ENCODE results near the gene MVB12B.

MVB12B gene

DNA sequence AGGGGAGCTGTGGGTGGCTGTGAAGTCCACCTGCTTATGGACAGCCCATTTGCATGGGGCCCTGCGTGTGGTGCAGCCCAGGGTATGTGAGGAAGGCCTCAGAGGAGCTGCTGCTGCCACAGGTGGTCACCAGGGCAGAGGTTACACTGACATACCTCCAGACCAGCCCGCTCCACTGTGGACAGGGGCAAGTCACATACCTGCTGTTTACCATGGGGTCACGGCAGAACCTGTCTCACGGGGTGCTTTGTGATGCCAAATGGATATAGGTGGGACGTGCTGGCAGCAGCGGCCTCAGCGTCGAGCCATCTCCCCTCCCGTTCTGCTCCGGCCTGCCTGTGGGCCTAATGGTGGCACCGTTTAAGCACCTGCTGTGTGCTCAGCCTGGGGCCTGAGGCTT is 159.6 kb downstream of the MVB12B start:
- no peak for DNase-seq (ENCODE audit: low read depth in 3 of 3, low spot score in 1 of 3)

DNA sequence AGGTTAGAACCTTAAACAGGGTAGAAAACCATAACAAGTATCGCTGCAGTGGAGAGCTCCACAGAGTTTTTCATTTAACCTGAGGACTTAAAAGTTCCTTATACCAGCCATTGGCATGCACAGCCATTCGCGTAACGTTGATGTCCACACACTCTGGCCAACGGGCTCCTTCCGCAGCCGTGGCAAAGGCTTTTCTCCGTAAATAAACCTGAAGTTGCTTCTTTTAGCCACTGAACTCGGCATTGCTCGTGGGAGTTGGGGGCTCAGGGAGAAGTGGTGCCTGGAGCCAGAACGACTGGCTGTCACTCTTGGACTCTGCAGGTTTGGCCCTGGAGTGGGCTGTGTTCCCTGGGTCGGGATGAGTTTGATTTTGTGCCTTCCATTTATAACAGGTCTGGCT is 161.2 kb downstream of the MVB12B start:
- DNase-seq (ENCODE audit: low read depth in 3 of 3, low spot score in 1 of 3), result no peak

DNA sequence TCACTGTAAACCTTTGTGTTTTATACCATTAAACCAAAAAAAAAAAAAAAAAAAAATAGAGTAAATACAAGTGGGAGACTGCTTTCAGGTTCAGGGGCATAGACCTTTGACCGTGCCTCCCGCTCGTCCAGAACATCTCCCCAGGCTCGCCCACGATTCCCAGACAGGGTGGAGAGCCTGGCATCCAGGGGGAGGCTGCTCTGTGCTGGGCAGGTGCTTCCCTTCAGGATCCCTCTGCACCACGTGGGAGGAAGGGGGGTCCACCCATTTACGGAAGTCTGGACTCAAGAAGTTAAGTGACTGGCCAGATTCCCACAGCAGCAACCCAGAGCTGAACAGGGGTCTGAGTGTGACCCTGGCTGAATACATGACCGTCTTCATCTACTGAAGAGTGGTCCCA is 161.7 kb downstream of the MVB12B start:
- no peak for DNase-seq (ENCODE audit: low read depth in 3 of 3, low spot score in 1 of 3)

- no peak for DNase-seq (ENCODE audit: low read depth in 3 of 3, low spot score in 1 of 3)
These were observed 162.3 kb downstream of the MVB12B start for GRCh38 chr9:126488881-126489404.

- no peak for DNase-seq (ENCODE audit: low read depth in 3 of 3, low spot score in 1 of 3)
These were observed 163.1 kb downstream of the MVB12B start for GRCh38 chr9:126489581-126490213.

DNA sequence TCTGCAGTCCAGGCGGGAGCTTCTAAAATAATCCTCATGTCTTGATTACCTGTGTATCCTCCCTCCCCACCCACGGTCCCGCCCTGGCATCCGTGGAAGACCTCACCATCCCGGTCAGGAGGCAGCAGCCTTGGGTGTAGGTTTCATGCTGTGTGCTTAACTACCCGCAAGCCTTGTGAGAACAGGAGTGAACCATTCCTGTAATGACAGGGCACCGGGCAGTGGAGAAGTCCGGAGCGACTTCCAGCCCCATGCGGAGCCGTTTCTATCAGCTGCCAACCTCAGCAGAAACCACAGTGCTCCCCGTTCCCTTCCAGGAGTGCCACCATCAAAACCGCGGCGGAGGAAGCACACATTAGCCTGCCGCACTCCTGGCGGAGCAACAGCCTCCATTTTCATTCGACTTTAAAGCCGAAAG is 163.6 kb downstream of the MVB12B start:
- DNase-seq (ENCODE audit: low read depth in 3 of 3, low spot score in 1 of 3), result no peak

DNA sequence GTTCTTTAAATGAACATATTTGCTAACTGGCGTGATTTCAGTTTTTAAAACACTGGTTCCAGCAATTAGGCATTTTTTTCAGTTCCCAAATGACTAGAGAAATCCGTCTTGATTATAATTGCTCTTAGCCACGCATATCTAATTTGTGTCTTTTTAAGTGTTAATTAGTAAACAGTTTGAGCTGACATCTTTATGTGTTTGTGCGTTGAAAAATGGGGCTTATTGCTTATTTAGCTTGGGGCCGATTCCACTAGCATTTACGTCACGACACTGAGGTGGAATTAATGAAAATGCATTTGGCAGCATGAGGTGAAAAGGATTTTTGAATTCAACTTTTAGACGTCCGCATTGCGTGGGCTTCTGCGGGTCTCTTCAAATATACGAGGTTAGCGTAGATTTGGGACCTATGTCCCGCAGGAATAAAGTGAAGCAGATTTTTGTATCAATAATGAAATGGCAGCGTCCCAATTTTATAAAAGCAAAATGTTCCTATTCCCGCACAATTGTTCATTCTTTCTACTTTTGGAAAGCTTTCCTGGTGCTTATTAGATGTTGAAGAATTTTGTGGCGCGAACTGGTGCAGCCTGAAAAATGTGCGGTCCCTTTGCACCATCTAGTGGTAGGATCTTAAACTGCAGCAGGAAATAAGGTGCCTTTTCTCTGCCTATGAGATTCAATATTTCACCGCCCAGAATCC is 164.4 kb downstream of the MVB12B start:
- peak in 1 of 3 donors; percentile 20 for DNase-seq (ENCODE audit: low read depth in 3 of 3, low spot score in 1 of 3)

DNA sequence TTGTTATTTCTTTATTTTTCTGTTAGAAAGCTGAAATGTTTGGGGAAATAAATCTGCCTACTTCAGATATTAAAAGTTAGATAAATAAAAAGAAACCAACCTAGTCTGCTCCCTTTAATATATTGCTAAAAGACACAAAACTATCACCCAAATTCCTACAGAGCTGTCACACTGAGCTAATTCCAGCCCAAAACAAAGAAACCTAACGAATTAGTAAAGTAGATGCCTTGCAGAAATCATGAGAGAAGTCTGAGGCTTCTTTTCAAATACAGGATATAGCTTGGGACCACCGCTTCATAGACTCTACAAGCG is 164.9 kb downstream of the MVB12B start:
- no peak for DNase-seq (ENCODE audit: low read depth in 3 of 3, low spot score in 1 of 3)

- no peak for DNase-seq (ENCODE audit: low read depth in 3 of 3, low spot score in 1 of 3)
These were observed 165.3 kb downstream of the MVB12B start for GRCh38 chr9:126491949-126492348.

- no peak for DNase-seq (ENCODE audit: low read depth in 3 of 3, low spot score in 1 of 3)
These were observed 167.6 kb downstream of the MVB12B start for GRCh38 chr9:126494264-126494663.

DNA sequence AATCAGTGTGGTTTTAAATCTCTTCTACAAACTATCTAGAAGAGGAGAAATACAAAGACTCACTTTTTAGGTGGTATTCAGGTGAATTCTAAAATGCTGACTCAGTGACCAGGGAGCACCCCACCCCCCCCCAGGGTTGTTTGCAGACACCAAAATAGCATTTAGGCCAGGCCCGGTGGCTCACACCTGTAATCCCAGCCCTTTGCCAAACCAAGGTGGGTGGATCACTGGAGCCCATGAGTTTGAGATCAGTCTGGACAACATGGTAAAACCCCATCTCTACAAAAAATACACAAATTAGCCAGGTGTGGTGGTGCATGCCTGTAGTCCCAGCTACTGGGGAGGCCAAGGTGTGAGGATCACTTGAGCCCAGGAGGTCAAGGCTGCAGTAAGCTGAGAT is 168.1 kb downstream of the MVB12B start:
- DNase-seq (ENCODE audit: low read depth in 3 of 3, low spot score in 1 of 3), result no peak

DNA sequence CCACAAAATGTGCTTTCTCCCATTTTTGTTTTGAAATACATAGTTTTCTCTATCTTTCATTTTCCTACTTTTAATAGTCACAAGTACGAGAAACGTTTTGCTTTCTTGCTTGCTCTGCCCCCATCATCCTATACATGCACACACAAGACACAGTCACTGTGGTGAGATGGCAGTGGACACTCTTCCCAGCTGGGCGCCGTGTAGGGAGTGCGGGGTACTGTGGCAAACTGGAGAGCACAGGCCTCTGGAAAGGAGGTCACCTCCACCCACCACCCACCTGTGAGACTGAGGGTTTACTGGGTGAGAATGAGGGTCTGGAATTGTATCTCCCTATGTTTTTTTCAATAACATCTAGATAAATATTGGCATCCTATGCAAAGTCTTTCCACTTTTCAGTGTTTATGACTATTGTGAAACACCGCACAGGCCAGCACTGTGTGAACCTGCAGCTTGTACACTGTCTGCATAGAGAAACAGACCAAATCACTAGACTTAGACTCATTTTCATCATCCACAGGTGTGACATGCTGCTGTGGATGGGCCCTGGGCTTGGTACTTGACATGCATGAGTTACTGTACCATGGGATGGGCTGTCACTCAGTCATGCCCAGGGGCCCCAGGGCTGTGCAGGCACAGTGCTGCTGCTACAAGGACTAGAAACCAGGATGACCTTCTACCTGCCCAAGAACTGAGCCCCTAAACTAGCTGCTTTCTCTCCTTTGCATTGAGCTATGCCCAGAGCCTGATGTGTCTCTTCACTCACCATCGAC is 169.0 kb downstream of the MVB12B start:
- no peak for DNase-seq (ENCODE audit: low read depth in 3 of 3, low spot score in 1 of 3)

GRCh38 chr9:126496181-126496576 is 169.6 kb downstream of the MVB12B start:
- DNase-seq (ENCODE audit: low read depth in 3 of 3, low spot score in 1 of 3), result no peak

GRCh38 chr9:126496781-126497659 is 170.4 kb downstream of the MVB12B start:
- DNase-seq (ENCODE audit: low read depth in 3 of 3, low spot score in 1 of 3), result no peak

GRCh38 chr9:126497660-126498275 is 171.1 kb downstream of the MVB12B start:
- DNase-seq (ENCODE audit: low read depth in 3 of 3, low spot score in 1 of 3), result no peak

GRCh38 chr9:126498331-126498730 is 171.7 kb downstream of the MVB12B start:
- no peak for DNase-seq (ENCODE audit: low read depth in 3 of 3, low spot score in 1 of 3)

GRCh38 chr9:126499005-126499910 is 172.6 kb downstream of the MVB12B start:
- peak in 2 of 3 donors; percentile 26 to 36 for DNase-seq (ENCODE audit: low read depth in 3 of 3, low spot score in 1 of 3)

DNA sequence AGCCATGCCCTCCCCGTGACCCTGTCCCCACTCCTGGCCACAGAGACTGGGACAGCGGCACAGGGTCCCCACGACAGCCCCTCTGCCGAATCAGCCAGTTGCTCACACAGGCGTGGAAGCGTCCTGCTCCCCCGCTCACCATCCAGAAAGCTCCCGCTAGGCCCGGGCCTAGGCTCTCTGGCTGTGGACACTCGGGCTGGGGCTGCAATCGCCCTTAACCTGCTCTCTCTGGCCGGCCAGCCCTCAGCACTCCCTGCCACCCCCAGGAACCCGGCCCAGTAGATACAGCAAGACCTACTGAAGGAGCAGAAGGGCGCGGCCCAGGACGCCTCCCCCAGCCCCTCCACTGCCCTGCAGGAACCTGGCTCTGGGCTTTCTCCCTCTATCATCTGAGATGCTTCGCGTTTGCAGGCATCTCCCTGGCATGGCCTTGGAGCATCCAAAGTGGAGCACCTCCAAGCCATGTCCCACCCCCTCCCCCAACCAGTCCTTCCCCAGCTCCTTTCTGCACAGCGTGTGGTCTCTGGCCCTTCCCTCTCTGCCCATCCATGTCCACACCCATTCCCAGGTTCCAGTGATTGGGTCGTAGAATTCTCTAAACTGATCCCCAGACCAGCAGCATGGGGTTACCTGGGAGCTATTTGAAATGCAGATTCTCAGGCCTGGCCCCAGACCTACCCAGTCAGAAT is 173.4 kb downstream of the MVB12B start:
- DNase-seq (ENCODE audit: low read depth in 3 of 3, low spot score in 1 of 3), result no peak

Data from stimulated activated CD4-positive, alpha-beta T cell treated with anti-CD3 and anti-CD28 coated beads, TNF-alpha, amount 100 ng/mL, for 1 hour (primary cell).